ENCODE results near the gene PQBP1.

PQBP1 gene

GRCh38 chrX:48923771-48924170 lies 26.0 kb downstream of the PQBP1 start:
- DNase-seq (ENCODE audit: low read depth), result no peak
- H3K4me3 ChIP-seq (ENCODE audit: low read depth, low read length), result no peak overlapping the region
- TF ChIP-seq MAX (IDR thresholded peaks at IDR 0.05; ENCODE audit: low read depth, low read length), result no peak
- no peak for TF ChIP-seq MYC (IDR thresholded peaks at IDR 0.05; ENCODE audit: low read depth, low read length)
- TF ChIP-seq CTCF (IDR thresholded peaks at IDR 0.05; ENCODE audit: low read depth, low read length), result no peak
- TF ChIP-seq POLR2A (IDR thresholded peaks at IDR 0.05; ENCODE audit: extremely low read depth, insufficient read length), result no peak

GRCh38 chrX:48924270-48924669 lies 26.5 kb downstream of the PQBP1 start:
- no peak for TF ChIP-seq POLR2A (IDR thresholded peaks at IDR 0.05; ENCODE audit: extremely low read depth, insufficient read length)
- TF ChIP-seq CTCF (IDR thresholded peaks at IDR 0.05; ENCODE audit: low read depth, low read length), result no peak
- no peak for TF ChIP-seq MYC (IDR thresholded peaks at IDR 0.05; ENCODE audit: low read depth, low read length)
- no peak for TF ChIP-seq MAX (IDR thresholded peaks at IDR 0.05; ENCODE audit: low read depth, low read length)
- peak; percentile 37 for DNase-seq (ENCODE audit: low read depth)
- H3K4me3 ChIP-seq (ENCODE audit: low read depth, low read length), result no peak overlapping the region

GRCh38 chrX:48927123-48927522 lies 29.4 kb downstream of the PQBP1 start:
- DNase-seq (ENCODE audit: low read depth), result no peak
- H3K4me3 ChIP-seq (ENCODE audit: low read depth, low read length), result no peak overlapping the region
- TF ChIP-seq POLR2A (IDR thresholded peaks at IDR 0.05; ENCODE audit: extremely low read depth, insufficient read length) (no peak), CTCF (IDR thresholded peaks at IDR 0.05; ENCODE audit: low read depth, low read length) (no peak), MAX (IDR thresholded peaks at IDR 0.05; ENCODE audit: low read depth, low read length) (no peak), MYC (IDR thresholded peaks at IDR 0.05; ENCODE audit: low read depth, low read length) (no peak)

GRCh38 chrX:48927736-48928382 lies 30.1 kb downstream of the PQBP1 start:
- H3K4me3 ChIP-seq (ENCODE audit: low read depth, low read length), result no peak overlapping the region
- TF ChIP-seq MAX (IDR thresholded peaks at IDR 0.05; ENCODE audit: low read depth, low read length) (no peak), MYC (IDR thresholded peaks at IDR 0.05; ENCODE audit: low read depth, low read length) (no peak), CTCF (IDR thresholded peaks at IDR 0.05; ENCODE audit: low read depth, low read length) (no peak), POLR2A (IDR thresholded peaks at IDR 0.05; ENCODE audit: extremely low read depth, insufficient read length) (no peak)
- DNase-seq (ENCODE audit: low read depth), result no peak

GRCh38 chrX:48933757-48934156 lies 36.0 kb downstream of the PQBP1 start:
- DNase-seq (ENCODE audit: low read depth), result no peak
- no peak overlapping the region for H3K4me3 ChIP-seq (ENCODE audit: low read depth, low read length)
- TF ChIP-seq CTCF (IDR thresholded peaks at IDR 0.05; ENCODE audit: low read depth, low read length), result no peak
- no peak for TF ChIP-seq MYC (IDR thresholded peaks at IDR 0.05; ENCODE audit: low read depth, low read length)
- TF ChIP-seq POLR2A (IDR thresholded peaks at IDR 0.05; ENCODE audit: extremely low read depth, insufficient read length), result no peak
- no peak for TF ChIP-seq MAX (IDR thresholded peaks at IDR 0.05; ENCODE audit: low read depth, low read length)
